ENCODE measurements around the gene TNKS1BP1. TPM values are rescaled to one million over a fixed set of nuclear protein-coding genes. Genes with fewer than 3 reads are reported as not detected.
"Not testable (repeated sequence)": the region's sequence is repeated elsewhere in the genome, so short reads cannot be mapped to it uniquely, and the experiment has no call there.

The TNKS1BP1 gene
- total and polyA plus RNA-seq, 8 donors: 59.4 to 238 (median 119) TPM

GRCh38 chr11:57288771-57289579 is 35.8 kb downstream of the TNKS1BP1 start:
- Histone ChIP-seq H3K4me1 (peaks cover 21 to 30% (median 28%) of the 10 kb centered on the region in 4 donors), H3K4me3 (no peak overlapping the region), H3K27me3 (no peaks in the 10 kb centered on the region), H3K36me3 (no peaks in the 10 kb centered on the region), H3K9me3 (no peaks in the 10 kb centered on the region), H3K27ac (peak overlapping the region in 4 of 5 donors; percentile 2 to 65 (median 37))
- TF ChIP-seq POLR2AphosphoS5 (IDR thresholded peaks at IDR 0.05): no peak
- TF ChIP-seq EP300 (IDR thresholded peaks at IDR 0.05): no peak
- no peak for TF ChIP-seq POLR2A (IDR thresholded peaks at IDR 0.05)
- DNase-seq: peak in 1 of 2 donors; percentile 45
- intact Hi-C loops (cut with DNase I; ENCODE audit: low total_unique reads): no loop called here
- 13 to 30% (median 16%) methylated on average over 11 of the region's 11 CpGs for WGBS, 5 donors

- Histone ChIP-seq H3K27me3 (no peaks in the 10 kb centered on the region), H3K36me3 (no peaks in the 10 kb centered on the region), H3K9me3 (no peaks in the 10 kb centered on the region), H3K4me1 (peaks cover 11 to 22% (median 18%) of the 10 kb centered on the region in 4 donors), H3K4me3 (no peak overlapping the region), H3K27ac (no peak overlapping the region)
- no peak for DNase-seq
- intact Hi-C loops (cut with DNase I; ENCODE audit: low total_unique reads): no loop called here
- no peak for TF ChIP-seq POLR2AphosphoS5 (IDR thresholded peaks at IDR 0.05)
- no peak for TF ChIP-seq EP300 (IDR thresholded peaks at IDR 0.05)
- TF ChIP-seq CTCF (IDR thresholded peaks at IDR 0.05): no peak
- no peak for TF ChIP-seq POLR2A (IDR thresholded peaks at IDR 0.05)
- 94 to 96% (median 95%) methylated on average over 3 of the region's 3 CpGs for WGBS, 5 donors
Measured at GRCh38 chr11:57287884-57288283, 36.9 kb downstream of the TNKS1BP1 start.

- H3K27ac ChIP-seq: no peak overlapping the region
- WGBS, 5 donors: 64 to 80% (median 72%) methylated on average over 2 of the region's 2 CpGs
- TF ChIP-seq EP300 (IDR thresholded peaks at IDR 0.05) (no peak), POLR2AphosphoS5 (IDR thresholded peaks at IDR 0.05) (no peak), CTCF (IDR thresholded peaks at IDR 0.05) (no peak), POLR2A (IDR thresholded peaks at IDR 0.05) (no peak)
- no peaks in the 10 kb centered on the region for H3K9me3 ChIP-seq
- no peak overlapping the region for H3K4me3 ChIP-seq
- DNase-seq: no peak
- peaks cover 0 to 9% (median 4%) of the 10 kb centered on the region in 4 donors for H3K4me1 ChIP-seq
- H3K36me3 ChIP-seq: no peaks in the 10 kb centered on the region
- no peaks in the 10 kb centered on the region for H3K27me3 ChIP-seq
- intact Hi-C loops (cut with DNase I; ENCODE audit: low total_unique reads): no loop called here
Measured at GRCh38 chr11:57283231-57283990, 41.3 kb downstream of the TNKS1BP1 start.

- H3K27ac ChIP-seq; H3K27me3 ChIP-seq; intact Hi-C loops (cut with DNase I; ENCODE audit: low total_unique reads); H3K36me3 ChIP-seq; H3K9me3 ChIP-seq; H3K4me3 ChIP-seq; DNase-seq: not testable (repeated sequence)
- H3K4me1 ChIP-seq: peaks cover 4 to 22% (median 16%) of the 10 kb centered on the region in 4 donors
- 87 to 94% (median 91%) methylated on average over 6 of the region's 6 CpGs for WGBS, 5 donors
Measured at GRCh38 chr11:57281546-57281945, 43.2 kb downstream of the TNKS1BP1 start.

- H3K27me3 ChIP-seq: no peaks in the 10 kb centered on the region
- no peaks in the 10 kb centered on the region for H3K36me3 ChIP-seq
- no peaks in the 10 kb centered on the region for H3K9me3 ChIP-seq
- no peak for TF ChIP-seq CTCF (IDR thresholded peaks at IDR 0.05)
- TF ChIP-seq POLR2A (IDR thresholded peaks at IDR 0.05): no peak
- TF ChIP-seq EP300 (IDR thresholded peaks at IDR 0.05): no peak
- TF ChIP-seq POLR2AphosphoS5 (IDR thresholded peaks at IDR 0.05): no peak
- 89 to 96% (median 92%) methylated on average over 5 of the region's 5 CpGs for WGBS, 5 donors
- H3K4me1 ChIP-seq: peaks cover 4 to 22% (median 16%) of the 10 kb centered on the region in 4 donors
- H3K27ac ChIP-seq: no peak overlapping the region
- no peak for DNase-seq
- intact Hi-C loops (cut with DNase I; ENCODE audit: low total_unique reads): no loop called here
- H3K4me3 ChIP-seq: no peak overlapping the region
Measured at GRCh38 chr11:57279116-57279515, 45.6 kb downstream of the TNKS1BP1 start.
